HL-60 (cell line): ENCODE measurements around the gene HMCN1.

ENCODE experiments used
- DNase-seq, 2 experiments: peaks; one replicate each; pipeline ENCODE4 v3.0.0-alpha.2; 2010 to 2020; ENCODE audit warnings: low read depth in 1 of 2, low spot score in 1 of 2
- H3K27ac ChIP-seq: fragments of 250-450 bp; sonication (Bioruptor Pico); replicated peaks from 2 replicates; pipeline ENCODE4 v1.5.1; 2020; ENCODE audit warnings: mild to moderate bottlenecking, moderate library complexity
- H3K27me3 ChIP-seq: fragments of 250-450 bp; sonication (Bioruptor Pico); 2 replicates; pipeline ENCODE4 v1.5.1; 2021; ENCODE audit warnings: mild to moderate bottlenecking, moderate library complexity; ENCODE audit not compliant: insufficient read depth, poor library complexity, severe bottlenecking
- H3K4me3 ChIP-seq: replicated peaks from 2 replicates; pipeline ENCODE4 v1.5.1; 2011; ENCODE audit warnings: mild to moderate bottlenecking, control low read depth, low read length; ENCODE audit not compliant: insufficient read depth
- GABPA ChIP-seq: IDR thresholded peaks from 2 replicates; pipeline ENCODE4 v1.6.1; 2012; ENCODE audit warnings: low read depth
- POLR2AphosphoS5 ChIP-seq: IDR thresholded peaks from 2 replicates; pipeline ENCODE4 v1.6.1; 2012; ENCODE audit warnings: low read depth
- SPI1 ChIP-seq: IDR thresholded peaks from 2 replicates; pipeline ENCODE4 v1.6.1; 2012; ENCODE audit warnings: low read depth, mild to moderate bottlenecking, borderline replicate concordance
- TF ChIP-seq, protein P1 (sequence below): IDR thresholded peaks from one replicate; pipeline ENCODE4 v1.5.1; 2011; ENCODE audit warnings: low read length, control low read depth, inconsistent platforms; ENCODE audit not compliant: insufficient read depth
- TF ChIP-seq, protein P2 (sequence below): IDR thresholded peaks from 2 replicates; pipeline ENCODE4 v1.6.1; 2012; ENCODE audit warnings: low read depth; ENCODE audit not compliant: insufficient replicate concordance

HMCN1 gene

DNA sequence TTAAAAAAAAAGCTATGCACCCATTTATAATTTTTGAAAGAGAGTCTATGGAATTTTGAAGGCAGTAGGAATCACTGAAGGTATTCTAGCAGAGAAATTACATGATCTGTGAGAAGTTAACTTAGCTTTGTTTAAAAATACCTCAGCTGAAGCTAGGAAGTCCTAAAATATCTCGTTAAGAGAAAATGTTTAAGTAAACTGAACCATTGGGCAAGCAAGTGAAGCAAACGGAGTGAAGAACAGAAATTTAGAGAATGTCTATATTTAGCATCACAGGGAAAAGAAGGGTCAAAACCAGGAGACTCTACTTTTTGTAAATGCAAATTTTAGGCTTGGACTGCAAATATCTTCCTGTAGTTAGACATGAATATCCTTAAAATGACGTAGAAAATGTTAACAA, 230.8 kb downstream of the HMCN1 start:
- no peak overlapping the region for H3K27ac ChIP-seq
- DNase-seq, result no peak
- no peaks in the 10 kb centered on the region for H3K27me3 ChIP-seq
- TF ChIP-seq, protein P1, sequence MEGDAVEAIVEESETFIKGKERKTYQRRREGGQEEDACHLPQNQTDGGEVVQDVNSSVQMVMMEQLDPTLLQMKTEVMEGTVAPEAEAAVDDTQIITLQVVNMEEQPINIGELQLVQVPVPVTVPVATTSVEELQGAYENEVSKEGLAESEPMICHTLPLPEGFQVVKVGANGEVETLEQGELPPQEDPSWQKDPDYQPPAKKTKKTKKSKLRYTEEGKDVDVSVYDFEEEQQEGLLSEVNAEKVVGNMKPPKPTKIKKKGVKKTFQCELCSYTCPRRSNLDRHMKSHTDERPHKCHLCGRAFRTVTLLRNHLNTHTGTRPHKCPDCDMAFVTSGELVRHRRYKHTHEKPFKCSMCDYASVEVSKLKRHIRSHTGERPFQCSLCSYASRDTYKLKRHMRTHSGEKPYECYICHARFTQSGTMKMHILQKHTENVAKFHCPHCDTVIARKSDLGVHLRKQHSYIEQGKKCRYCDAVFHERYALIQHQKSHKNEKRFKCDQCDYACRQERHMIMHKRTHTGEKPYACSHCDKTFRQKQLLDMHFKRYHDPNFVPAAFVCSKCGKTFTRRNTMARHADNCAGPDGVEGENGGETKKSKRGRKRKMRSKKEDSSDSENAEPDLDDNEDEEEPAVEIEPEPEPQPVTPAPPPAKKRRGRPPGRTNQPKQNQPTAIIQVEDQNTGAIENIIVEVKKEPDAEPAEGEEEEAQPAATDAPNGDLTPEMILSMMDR, result no peak
- TF ChIP-seq SPI1 (no peak), POLR2AphosphoS5 (no peak), GABPA (no peak)
- TF ChIP-seq, protein P2, sequence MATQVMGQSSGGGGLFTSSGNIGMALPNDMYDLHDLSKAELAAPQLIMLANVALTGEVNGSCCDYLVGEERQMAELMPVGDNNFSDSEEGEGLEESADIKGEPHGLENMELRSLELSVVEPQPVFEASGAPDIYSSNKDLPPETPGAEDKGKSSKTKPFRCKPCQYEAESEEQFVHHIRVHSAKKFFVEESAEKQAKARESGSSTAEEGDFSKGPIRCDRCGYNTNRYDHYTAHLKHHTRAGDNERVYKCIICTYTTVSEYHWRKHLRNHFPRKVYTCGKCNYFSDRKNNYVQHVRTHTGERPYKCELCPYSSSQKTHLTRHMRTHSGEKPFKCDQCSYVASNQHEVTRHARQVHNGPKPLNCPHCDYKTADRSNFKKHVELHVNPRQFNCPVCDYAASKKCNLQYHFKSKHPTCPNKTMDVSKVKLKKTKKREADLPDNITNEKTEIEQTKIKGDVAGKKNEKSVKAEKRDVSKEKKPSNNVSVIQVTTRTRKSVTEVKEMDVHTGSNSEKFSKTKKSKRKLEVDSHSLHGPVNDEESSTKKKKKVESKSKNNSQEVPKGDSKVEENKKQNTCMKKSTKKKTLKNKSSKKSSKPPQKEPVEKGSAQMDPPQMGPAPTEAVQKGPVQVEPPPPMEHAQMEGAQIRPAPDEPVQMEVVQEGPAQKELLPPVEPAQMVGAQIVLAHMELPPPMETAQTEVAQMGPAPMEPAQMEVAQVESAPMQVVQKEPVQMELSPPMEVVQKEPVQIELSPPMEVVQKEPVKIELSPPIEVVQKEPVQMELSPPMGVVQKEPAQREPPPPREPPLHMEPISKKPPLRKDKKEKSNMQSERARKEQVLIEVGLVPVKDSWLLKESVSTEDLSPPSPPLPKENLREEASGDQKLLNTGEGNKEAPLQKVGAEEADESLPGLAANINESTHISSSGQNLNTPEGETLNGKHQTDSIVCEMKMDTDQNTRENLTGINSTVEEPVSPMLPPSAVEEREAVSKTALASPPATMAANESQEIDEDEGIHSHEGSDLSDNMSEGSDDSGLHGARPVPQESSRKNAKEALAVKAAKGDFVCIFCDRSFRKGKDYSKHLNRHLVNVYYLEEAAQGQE, result no peak
- no peak overlapping the region for H3K4me3 ChIP-seq

DNA sequence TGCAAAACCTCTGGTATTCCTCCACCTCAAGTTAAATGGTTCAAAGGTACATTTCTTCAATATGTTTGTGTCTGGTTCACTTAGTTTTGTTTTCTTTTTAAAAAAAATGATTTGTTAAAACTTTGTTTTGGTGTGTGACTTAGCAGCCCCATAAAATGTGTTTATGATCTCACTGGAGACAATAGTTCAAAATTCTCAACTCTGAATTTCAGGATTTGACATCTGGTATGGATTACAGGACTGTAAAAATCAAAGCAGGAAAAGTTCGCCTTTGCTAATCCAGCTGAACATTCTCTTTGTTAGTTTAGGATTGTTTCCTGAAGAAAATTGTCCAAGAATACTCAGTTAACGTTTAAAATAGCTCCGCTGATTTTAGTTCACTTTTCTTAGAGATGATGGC, 231.7 kb downstream of the HMCN1 start:
- no peak overlapping the region for H3K4me3 ChIP-seq
- TF ChIP-seq, protein P1, result no peak
- TF ChIP-seq POLR2AphosphoS5 (no peak), GABPA (no peak), SPI1 (no peak)
- TF ChIP-seq, protein P2, result no peak
- H3K27ac ChIP-seq, result no peak overlapping the region
- no peaks in the 10 kb centered on the region for H3K27me3 ChIP-seq
- DNase-seq, result no peak

DNA sequence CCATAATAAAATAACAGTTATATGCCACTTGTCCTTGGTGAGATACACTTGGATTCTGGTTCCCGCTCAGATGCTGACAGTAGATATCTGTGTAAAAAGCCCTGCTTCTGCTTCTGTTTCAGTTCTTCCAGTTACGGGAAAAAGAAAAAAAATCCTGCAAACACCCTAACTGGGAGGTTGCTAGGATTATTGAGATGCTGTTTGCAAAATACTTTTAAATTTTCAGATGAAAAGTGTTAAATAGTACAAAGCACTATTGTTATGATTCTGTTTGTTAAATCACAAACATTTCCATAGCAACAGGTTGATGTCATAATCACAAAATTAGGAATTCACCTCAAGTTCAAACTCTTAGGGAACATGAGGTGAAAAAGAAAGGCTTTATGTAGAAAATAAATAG, 232.3 kb downstream of the HMCN1 start:
- no peak for DNase-seq
- TF ChIP-seq POLR2AphosphoS5 (no peak), SPI1 (no peak), GABPA (no peak)
- TF ChIP-seq, protein P2, result no peak
- TF ChIP-seq, protein P1, result no peak
- no peaks in the 10 kb centered on the region for H3K27me3 ChIP-seq
- H3K4me3 ChIP-seq, result no peak overlapping the region
- no peak overlapping the region for H3K27ac ChIP-seq
